ENCODE measurements around the gene RAD23B. TPM values are rescaled to one million over a fixed set of nuclear protein-coding genes. Genes with fewer than 3 reads are reported as not detected.
"Not testable (repeated sequence)": the region's sequence is repeated elsewhere in the genome, so short reads cannot be mapped to it uniquely, and the experiment has no call there.

RAD23B gene
- total RNA-seq, 1 donor = 157 TPM

GRCh38 chr9:107251756-107252322 lies 31.2 kb upstream of the RAD23B start:
- H3K27me3 ChIP-seq (ENCODE audit: insufficient read depth, low read length) = no peaks in the 10 kb centered on the region
- TF ChIP-seq CTCF (IDR thresholded peaks at IDR 0.05; ENCODE audit: extremely low read depth, low read depth, low read length) = no peak
- no peaks in the 10 kb centered on the region for H4K20me1 ChIP-seq (ENCODE audit: insufficient read depth, low read length)
- H3K4me2 ChIP-seq (ENCODE audit: insufficient read depth, low read length) = peak overlapping the region; percentile 57
- no peaks in the 10 kb centered on the region for H3K9me3 ChIP-seq (ENCODE audit: low read depth, low read length)
- H3K4me1 ChIP-seq (ENCODE audit: insufficient read depth, low read length) = peaks cover 29% of the 10 kb centered on the region
- peak; percentile 85 for DNase-seq (ENCODE audit: insufficient read length, low spot score, missing footprints)
- peak overlapping the region; percentile 33 for H3K4me3 ChIP-seq (ENCODE audit: insufficient read depth, low read length)
- no peaks in the 10 kb centered on the region for H3K79me2 ChIP-seq (ENCODE audit: insufficient read depth, low read length)
- H3K36me3 ChIP-seq (ENCODE audit: insufficient read depth, low read length) = no peaks in the 10 kb centered on the region
- H2AFZ ChIP-seq (ENCODE audit: low read length) = peak overlapping the region; percentile 36
- H3K27ac ChIP-seq (ENCODE audit: low read depth, low read length) = peak overlapping the region; percentile 89

- no peaks in the 10 kb centered on the region for H4K20me1 ChIP-seq (ENCODE audit: insufficient read depth, low read length)
- H2AFZ ChIP-seq (ENCODE audit: low read length) = no peak overlapping the region
- no peaks in the 10 kb centered on the region for H3K27me3 ChIP-seq (ENCODE audit: insufficient read depth, low read length)
- H3K36me3 ChIP-seq (ENCODE audit: insufficient read depth, low read length) = no peaks in the 10 kb centered on the region
- no peaks in the 10 kb centered on the region for H3K9me3 ChIP-seq (ENCODE audit: low read depth, low read length)
- no peak overlapping the region for H3K4me2 ChIP-seq (ENCODE audit: insufficient read depth, low read length)
- no peak overlapping the region for H3K27ac ChIP-seq (ENCODE audit: low read depth, low read length)
- H3K4me1 ChIP-seq (ENCODE audit: insufficient read depth, low read length) = peaks cover 10% of the 10 kb centered on the region
- H3K79me2 ChIP-seq (ENCODE audit: insufficient read depth, low read length) = no peaks in the 10 kb centered on the region
- TF ChIP-seq CTCF (IDR thresholded peaks at IDR 0.05; ENCODE audit: extremely low read depth, low read depth, low read length) = no peak
- no peak overlapping the region for H3K4me3 ChIP-seq (ENCODE audit: insufficient read depth, low read length)
- no peak for DNase-seq (ENCODE audit: insufficient read length, low spot score, missing footprints)
These were observed 24.2 kb upstream of the RAD23B start for GRCh38 chr9:107258919-107259318.

GRCh38 chr9:107259751-107260313 lies 23.2 kb upstream of the RAD23B start:
- H3K79me2 ChIP-seq (ENCODE audit: insufficient read depth, low read length); H3K36me3 ChIP-seq (ENCODE audit: insufficient read depth, low read length); H4K20me1 ChIP-seq (ENCODE audit: insufficient read depth, low read length); H3K27me3 ChIP-seq (ENCODE audit: insufficient read depth, low read length); H2AFZ ChIP-seq (ENCODE audit: low read length); H3K27ac ChIP-seq (ENCODE audit: low read depth, low read length); H3K9me3 ChIP-seq (ENCODE audit: low read depth, low read length); DNase-seq (ENCODE audit: insufficient read length, low spot score, missing footprints); H3K4me3 ChIP-seq (ENCODE audit: insufficient read depth, low read length); H3K4me2 ChIP-seq (ENCODE audit: insufficient read depth, low read length): not testable (repeated sequence)
- H3K4me1 ChIP-seq (ENCODE audit: insufficient read depth, low read length) = peaks cover 10% of the 10 kb centered on the region

- no peaks in the 10 kb centered on the region for H3K27me3 ChIP-seq (ENCODE audit: insufficient read depth, low read length)
- H4K20me1 ChIP-seq (ENCODE audit: insufficient read depth, low read length) = no peaks in the 10 kb centered on the region
- H3K4me3 ChIP-seq (ENCODE audit: insufficient read depth, low read length) = no peak overlapping the region
- H2AFZ ChIP-seq (ENCODE audit: low read length) = peak overlapping the region; percentile 64
- peaks cover 10% of the 10 kb centered on the region for H3K4me1 ChIP-seq (ENCODE audit: insufficient read depth, low read length)
- H3K36me3 ChIP-seq (ENCODE audit: insufficient read depth, low read length) = no peaks in the 10 kb centered on the region
- H3K9me3 ChIP-seq (ENCODE audit: low read depth, low read length) = no peaks in the 10 kb centered on the region
- no peak for TF ChIP-seq CTCF (IDR thresholded peaks at IDR 0.05; ENCODE audit: extremely low read depth, low read depth, low read length)
- H3K79me2 ChIP-seq (ENCODE audit: insufficient read depth, low read length) = no peaks in the 10 kb centered on the region
- H3K27ac ChIP-seq (ENCODE audit: low read depth, low read length) = no peak overlapping the region
- peak; percentile 11 for DNase-seq (ENCODE audit: insufficient read length, low spot score, missing footprints)
- H3K4me2 ChIP-seq (ENCODE audit: insufficient read depth, low read length) = no peak overlapping the region
These were observed 22.5 kb upstream of the RAD23B start for GRCh38 chr9:107260437-107261081.

All from osteoblast (primary cell).